WTC11 (cell line): ENCODE measurements around the gene SPECC1L.

ENCODE experiments used
- CTCF ChIP-seq: fragments of 200-600 bp; IDR thresholded peaks from 2 replicates; pipeline ENCODE4 v1.8.0; 2022; ENCODE audit warnings: antibody characterized with exemption
- FOXK1 ChIP-seq: sonication (generic); formaldehyde crosslinking; IDR thresholded peaks from 2 replicates; pipeline ENCODE4 v1.8.0; 2022; ENCODE audit warnings: mild to moderate bottlenecking, moderate library complexity, missing genetic modification reagents
- FOXP1 ChIP-seq: sonication (generic); formaldehyde crosslinking; IDR thresholded peaks from 2 replicates; pipeline ENCODE4 v1.8.0; 2022; ENCODE audit warnings: missing genetic modification reagents, mild to moderate bottlenecking, moderate library complexity, borderline replicate concordance
- GABPB1 ChIP-seq: sonication (generic); formaldehyde crosslinking; IDR thresholded peaks from 2 replicates; pipeline ENCODE4 v1.8.1; 2023; ENCODE audit warnings: mild to moderate bottlenecking, missing genetic modification reagents
- MAX ChIP-seq: sonication (generic); formaldehyde crosslinking; IDR thresholded peaks from 2 replicates; pipeline ENCODE4 v1.8.0; 2022; ENCODE audit warnings: mild to moderate bottlenecking, missing genetic modification reagents
- NFYB ChIP-seq: sonication (generic); formaldehyde crosslinking; conservative IDR thresholded peaks from 2 replicates; pipeline ENCODE4 v1.8.0; 2022; ENCODE audit warnings: low read depth, missing genetic modification reagents
- NR3C1 ChIP-seq: sonication (generic); formaldehyde crosslinking; conservative IDR thresholded peaks from 2 replicates; pipeline ENCODE4 v1.8.1; 2023; ENCODE audit warnings: low read depth, mild to moderate bottlenecking, missing genetic modification reagents
- PREB ChIP-seq: sonication (generic); formaldehyde crosslinking; IDR thresholded peaks from 2 replicates; pipeline ENCODE4 v1.8.1; 2022; ENCODE audit warnings: mild to moderate bottlenecking, missing genetic modification reagents, moderate library complexity, borderline replicate concordance
- ZNF416 ChIP-seq: fragments of 250-450 bp; sonication (Bioruptor Pico); IDR thresholded peaks from 2 replicates; pipeline ENCODE4 v1.9.0; 2021; ENCODE audit warnings: mild to moderate bottlenecking, inconsistent platforms
- TF ChIP-seq, protein P1 (sequence below): sonication (generic); formaldehyde crosslinking; IDR thresholded peaks from 2 replicates; pipeline ENCODE4 v1.8.1; 2023; ENCODE audit warnings: mild to moderate bottlenecking, missing genetic modification reagents, moderate library complexity
- TF ChIP-seq, protein P2 (sequence below): sonication (generic); formaldehyde crosslinking; IDR thresholded peaks from 2 replicates; pipeline ENCODE4 v1.8.0; 2022; ENCODE audit warnings: mild to moderate bottlenecking, missing genetic modification reagents

DNA sequence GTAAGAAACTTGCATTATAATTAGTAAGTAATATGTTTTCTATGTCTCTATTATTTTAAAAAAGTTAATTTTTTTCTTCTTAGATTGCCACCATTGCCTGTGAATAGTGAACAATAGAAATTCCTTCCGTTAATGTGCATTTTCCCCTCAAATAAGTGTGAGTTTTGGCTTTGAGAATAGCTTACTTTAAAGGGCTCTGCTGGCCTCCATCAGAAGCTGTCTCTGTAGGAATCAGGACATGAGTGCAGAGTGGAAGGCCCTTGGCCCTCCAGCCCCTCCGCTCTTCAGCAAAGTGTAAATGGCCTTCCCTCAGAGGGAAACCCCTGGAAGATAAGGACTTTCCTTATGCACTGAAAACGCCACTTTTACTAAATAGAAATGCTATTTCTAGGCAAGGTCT lies 132.7 kb downstream of the SPECC1L start:
- TF ChIP-seq MAX = no peak
- no peak for TF ChIP-seq CTCF
- no peak for TF ChIP-seq PREB
- TF ChIP-seq, protein P1, sequence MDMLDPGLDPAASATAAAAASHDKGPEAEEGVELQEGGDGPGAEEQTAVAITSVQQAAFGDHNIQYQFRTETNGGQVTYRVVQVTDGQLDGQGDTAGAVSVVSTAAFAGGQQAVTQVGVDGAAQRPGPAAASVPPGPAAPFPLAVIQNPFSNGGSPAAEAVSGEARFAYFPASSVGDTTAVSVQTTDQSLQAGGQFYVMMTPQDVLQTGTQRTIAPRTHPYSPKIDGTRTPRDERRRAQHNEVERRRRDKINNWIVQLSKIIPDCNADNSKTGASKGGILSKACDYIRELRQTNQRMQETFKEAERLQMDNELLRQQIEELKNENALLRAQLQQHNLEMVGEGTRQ = no peak
- no peak for TF ChIP-seq NFYB (CRISPR knock-in tag)
- TF ChIP-seq GABPB1 (CRISPR knock-in tag) = no peak
- TF ChIP-seq ZNF416 = no peak
- TF ChIP-seq, protein P2, sequence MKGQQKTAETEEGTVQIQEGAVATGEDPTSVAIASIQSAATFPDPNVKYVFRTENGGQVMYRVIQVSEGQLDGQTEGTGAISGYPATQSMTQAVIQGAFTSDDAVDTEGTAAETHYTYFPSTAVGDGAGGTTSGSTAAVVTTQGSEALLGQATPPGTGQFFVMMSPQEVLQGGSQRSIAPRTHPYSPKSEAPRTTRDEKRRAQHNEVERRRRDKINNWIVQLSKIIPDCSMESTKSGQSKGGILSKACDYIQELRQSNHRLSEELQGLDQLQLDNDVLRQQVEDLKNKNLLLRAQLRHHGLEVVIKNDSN (CRISPR knock-in tag) = no peak
- no peak for TF ChIP-seq FOXP1
- no peak for TF ChIP-seq FOXK1 (CRISPR knock-in tag)
- TF ChIP-seq NR3C1 (CRISPR knock-in tag) = no peak
